GM21825 (cell line): ENCODE results near the gene HTR6.
"Not testable (repeated sequence)": the region's sequence is repeated elsewhere in the genome, so short reads cannot be mapped to it uniquely, and the experiment has no call there.

Experiments
- ATAC-seq: cut with Tn5 transposase; IDR thresholded peaks from one replicate; pipeline ENCODE4 v1.9.1; 2021; ENCODE audit warnings: mild to moderate bottlenecking, moderate library complexity; ENCODE audit not compliant: unreplicated experiment

HTR6 gene

GRCh38 chr1:19637606-19638005 is 27.1 kb upstream of the HTR6 start:
- ATAC-seq = no peak

- not testable (repeated sequence) for ATAC-seq
These were observed 25.4 kb upstream of the HTR6 start for GRCh38 chr1:19639228-19639627.

- no peak for ATAC-seq
These were observed 24.7 kb upstream of the HTR6 start for GRCh38 chr1:19639999-19640362.

GRCh38 chr1:19640363-19641316 is 24.0 kb upstream of the HTR6 start:
- ATAC-seq = no peak

- ATAC-seq = no peak
These were observed 21.6 kb upstream of the HTR6 start for GRCh38 chr1:19643121-19643520.

- ATAC-seq = no peak
These were observed 20.9 kb upstream of the HTR6 start, which contains the start of gene NBL1 for GRCh38 chr1:19643602-19644394. Gene NBL1 (plus strand): TSS chr1:19644311. CDS start chr1:19655031, 10,720 bp downstream.

GRCh38 chr1:19644395-19644680 is 20.3 kb upstream of the HTR6 start:
- no peak for ATAC-seq

- ATAC-seq = no peak
These were observed 19.8 kb upstream of the HTR6 start for GRCh38 chr1:19644681-19645410.

GRCh38 chr1:19645411-19646251 is 19.0 kb upstream of the HTR6 start:
- ATAC-seq = no peak

GRCh38 chr1:19646377-19647319 is 18.0 kb upstream of the HTR6 start:
- no peak for ATAC-seq

- ATAC-seq = no peak
These were observed 17.0 kb upstream of the HTR6 start for GRCh38 chr1:19647643-19648042.

- no peak for ATAC-seq
These were observed 16.4 kb upstream of the HTR6 start for GRCh38 chr1:19648239-19648638.

- ATAC-seq = no peak
These were observed 16.0 kb upstream of the HTR6 start for GRCh38 chr1:19648689-19649088.

GRCh38 chr1:19650416-19651140 is 14.1 kb upstream of the HTR6 start:
- no peak for ATAC-seq

GRCh38 chr1:19651141-19651737 is 13.4 kb upstream of the HTR6 start:
- ATAC-seq = no peak

GRCh38 chr1:19654386-19654785 is 10.3 kb upstream of the HTR6 start:
- no peak for ATAC-seq

- no peak for ATAC-seq
These were observed 9.6 kb upstream of the HTR6 start for GRCh38 chr1:19654886-19655717.

- no peak for ATAC-seq
These were observed 9.0 kb upstream of the HTR6 start for GRCh38 chr1:19655718-19656080.
